Measurements from ENCODE around the gene GNG7.
"Not testable (repeated sequence)": the region's sequence is repeated elsewhere in the genome, so short reads cannot be mapped to it uniquely, and the experiment has no call there.

GNG7 gene

DNA sequence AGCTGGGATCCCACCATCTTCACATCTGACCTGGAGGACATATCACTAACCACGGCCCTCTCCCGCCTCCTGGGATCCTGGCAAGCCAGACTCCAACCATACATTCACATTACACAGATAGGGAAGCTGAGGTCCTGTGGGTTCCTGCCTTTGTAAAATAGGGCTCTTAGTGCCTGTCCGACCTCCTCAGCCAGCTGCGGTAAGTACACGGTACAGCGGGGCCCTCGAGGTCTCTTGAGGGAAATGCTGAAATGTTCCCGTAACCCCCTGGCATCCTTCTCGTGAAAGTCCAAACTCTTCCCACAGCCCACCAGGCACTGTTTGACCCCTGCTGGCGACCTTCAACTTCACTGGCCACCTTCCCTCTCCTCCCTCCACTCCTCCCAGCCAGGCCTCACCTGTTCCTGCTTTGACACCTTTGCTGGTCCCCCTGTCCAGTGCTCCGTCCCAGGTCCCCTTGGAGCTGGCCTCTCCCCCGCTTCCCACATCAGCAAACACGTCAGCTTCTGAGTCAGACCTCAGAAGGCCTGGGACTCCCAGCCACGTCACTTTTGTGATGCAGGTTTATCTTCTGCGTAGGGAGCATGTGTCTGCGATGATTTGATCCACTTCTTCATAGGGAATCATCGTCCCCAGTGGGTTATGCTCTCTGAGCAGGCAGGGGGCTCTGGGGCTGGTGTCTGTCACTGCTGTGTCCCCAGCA is 8.8 kb upstream of the GNG7 start:
- DNase-seq: no peak

DNA sequence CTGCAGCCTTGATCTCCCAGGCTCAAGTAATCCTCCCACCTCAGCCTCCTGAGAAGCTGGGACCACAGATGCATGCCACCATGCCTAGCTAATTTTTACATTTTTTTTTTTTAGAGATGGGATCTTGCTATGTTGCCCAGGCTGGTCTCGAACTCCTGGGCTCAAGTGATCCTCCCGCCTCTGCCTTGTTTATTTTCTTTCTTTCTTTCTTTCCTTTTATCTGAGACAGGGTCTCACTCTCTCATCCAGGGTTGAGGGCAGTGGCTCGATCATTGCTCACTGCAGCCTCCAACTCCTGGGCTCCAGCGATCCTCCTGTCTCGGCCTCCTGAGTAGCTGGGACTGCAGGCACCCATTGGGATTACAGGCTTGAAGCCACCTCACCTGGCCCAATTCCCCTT is 3.8 kb upstream of the GNG7 start:
- no peak for DNase-seq

DNA sequence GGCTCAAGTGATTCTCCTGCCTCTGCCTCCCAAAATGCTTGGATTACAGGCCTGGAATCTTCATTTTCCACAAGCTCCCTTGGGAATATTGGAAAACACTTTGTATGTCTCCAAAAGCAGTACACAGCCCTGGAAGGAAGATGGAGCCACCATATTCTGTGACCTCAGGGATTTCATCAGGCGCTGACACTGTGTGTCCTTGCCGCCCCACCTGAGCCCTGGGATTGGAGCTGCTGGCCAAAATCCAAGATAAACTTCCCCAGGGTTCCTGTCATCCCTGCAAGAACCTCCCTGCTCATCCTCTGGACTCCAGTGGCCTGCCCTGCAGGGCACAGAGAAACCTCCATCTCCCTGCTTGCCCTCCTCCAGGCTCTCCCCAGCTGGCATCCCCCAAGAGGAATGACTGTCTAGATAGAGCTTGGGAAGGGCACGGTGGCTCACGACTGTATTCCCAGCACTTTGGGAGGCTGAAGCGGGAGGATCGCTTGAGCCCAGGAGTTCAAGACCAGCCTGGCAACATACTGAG is 1.3 kb upstream of the GNG7 start:
- DNase-seq: no peak

DNA sequence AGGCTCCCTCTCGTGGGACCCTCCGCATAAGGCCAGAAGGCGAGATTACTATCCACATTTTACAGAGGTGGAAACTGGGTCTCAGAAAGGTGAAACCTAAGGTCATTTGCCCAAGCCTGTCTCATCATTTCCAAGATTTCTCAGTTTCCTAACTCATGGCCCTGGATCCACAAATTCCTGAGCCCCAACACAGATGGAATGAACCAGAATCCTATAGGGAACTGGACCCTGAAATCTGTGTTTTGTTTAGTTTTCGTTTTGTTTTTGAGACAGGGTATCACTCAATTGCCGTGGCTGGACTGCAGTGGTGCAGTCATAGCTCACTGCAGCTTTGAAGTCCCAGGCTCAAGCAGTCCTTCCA is 563 bp upstream of the GNG7 start:
- DNase-seq: no peak

DNA sequence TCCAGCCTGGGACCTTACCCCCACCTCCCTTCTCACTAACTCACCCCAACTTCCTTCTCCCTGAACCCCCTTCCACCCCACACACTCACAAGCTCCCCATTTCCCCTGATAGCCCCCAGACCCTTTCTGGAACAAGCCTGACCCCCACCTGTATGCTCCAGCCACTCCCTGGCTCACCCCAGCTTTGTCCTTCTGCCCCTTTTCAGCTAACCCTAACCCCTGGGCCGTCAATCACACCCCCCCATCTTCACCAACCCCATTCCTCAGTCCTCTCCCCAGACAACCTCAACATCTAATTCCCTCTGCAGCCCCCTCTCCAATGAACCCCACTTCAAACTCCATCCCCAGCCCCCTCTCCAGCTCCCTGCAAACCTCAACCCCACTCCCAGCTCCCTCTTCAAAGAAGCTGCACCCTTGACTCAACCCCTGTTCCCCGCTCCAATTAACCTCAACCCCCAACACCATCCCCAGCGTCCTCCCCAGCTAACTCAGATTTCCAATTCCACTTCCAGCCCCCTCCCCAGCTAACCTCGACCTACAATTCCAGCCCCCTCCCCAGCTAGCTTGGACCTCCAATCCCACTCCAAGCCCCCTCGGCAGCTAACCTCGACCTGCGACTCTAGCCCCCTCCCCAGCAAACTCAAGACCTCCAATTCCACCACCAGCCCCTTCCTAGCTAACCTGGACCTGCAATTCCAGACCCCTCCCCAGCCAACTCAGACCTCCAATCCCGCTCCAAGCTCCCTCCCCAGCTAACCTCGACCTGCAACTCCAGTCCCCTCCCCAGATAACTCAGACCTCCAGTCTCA is 929 bp downstream of the GNG7 start:
- DNase-seq: no peak

DNA sequence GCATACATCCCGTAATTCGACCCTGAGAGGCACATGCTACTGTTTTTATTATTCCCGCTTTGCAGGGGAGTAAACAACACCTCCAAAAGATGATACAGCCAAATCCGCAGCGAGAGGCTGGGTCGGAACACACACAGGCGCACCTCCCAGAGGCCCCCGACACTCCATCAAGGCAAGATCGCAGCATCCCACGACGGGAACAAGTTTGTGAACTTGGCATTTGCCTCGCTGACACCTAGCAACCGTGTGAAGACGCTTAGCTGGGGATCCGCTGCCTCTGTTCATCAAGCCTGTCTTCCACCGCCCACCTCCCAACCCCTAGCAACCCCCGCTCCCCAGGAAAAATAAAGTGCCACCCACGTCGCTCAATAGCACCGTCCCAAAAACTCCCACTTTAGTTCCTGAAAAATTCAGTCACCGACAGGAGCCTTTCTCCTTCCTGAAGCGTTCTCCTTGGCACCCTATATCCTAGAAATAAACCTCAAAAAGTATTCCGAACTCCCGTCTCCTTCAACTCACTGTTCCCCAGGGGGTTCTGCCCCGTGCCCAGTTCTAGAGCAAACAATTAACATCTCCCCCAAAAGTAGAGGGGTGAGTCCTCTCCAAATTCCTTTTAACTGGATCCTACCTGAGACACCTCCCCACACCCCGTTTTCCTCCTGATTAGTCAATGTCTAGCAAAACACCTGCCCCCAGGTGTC is 1.7 kb downstream of the GNG7 start:
- no peak for DNase-seq

DNA sequence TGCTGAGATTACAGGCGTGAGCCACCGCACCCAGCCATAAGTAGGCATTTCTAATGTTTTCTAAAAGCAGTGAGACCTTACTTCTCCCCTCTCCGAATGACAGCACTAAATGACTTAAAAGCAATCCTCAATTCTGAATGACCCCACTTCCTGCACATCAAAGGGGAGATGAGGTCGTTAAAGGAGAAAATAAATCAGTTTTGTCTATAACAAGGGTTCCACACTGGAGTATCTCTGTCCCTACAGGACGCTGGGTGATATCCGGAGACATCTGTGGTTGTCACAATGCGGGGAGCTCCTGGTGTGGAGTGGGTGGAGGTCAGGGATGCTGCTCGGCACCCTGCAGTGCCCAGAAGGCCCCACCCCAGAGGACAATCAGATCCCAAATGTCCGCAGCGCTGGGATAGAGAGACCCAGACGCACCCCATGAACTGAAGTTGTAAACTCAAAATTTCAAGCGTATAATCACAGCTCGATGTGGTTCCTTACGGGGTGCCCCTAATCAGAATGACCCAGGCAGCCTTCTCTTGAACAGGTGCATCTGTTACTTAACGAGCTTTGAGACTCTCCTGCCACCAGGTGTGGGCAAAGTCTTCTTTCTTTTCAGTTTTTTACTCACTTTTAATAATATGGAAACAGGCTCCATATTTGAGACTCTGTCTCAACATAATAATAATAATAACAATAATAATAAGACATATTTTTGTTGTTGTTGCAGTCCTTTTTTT is 2.9 kb downstream of the GNG7 start:
- no peak for DNase-seq

DNA sequence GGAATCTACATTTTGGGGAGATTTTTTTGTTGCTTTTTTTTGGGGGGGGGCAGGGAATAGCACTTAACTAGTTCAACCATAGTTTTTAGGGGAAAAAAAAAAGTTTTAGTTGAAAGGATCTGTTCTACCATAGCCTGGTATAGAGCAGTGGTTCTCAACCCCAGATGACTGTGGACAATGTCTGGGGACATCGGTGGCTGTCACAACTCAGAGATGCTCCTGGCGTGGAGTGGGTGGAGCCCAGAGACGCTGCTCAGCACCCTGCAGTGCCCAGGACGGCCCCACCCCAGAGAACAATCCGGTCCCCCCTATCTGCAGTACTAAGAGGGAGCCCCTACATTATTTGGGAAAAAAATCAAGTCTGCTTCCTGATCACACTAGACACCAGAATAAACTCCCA is 8.3 kb downstream of the GNG7 start:
- no peak for DNase-seq

DNA sequence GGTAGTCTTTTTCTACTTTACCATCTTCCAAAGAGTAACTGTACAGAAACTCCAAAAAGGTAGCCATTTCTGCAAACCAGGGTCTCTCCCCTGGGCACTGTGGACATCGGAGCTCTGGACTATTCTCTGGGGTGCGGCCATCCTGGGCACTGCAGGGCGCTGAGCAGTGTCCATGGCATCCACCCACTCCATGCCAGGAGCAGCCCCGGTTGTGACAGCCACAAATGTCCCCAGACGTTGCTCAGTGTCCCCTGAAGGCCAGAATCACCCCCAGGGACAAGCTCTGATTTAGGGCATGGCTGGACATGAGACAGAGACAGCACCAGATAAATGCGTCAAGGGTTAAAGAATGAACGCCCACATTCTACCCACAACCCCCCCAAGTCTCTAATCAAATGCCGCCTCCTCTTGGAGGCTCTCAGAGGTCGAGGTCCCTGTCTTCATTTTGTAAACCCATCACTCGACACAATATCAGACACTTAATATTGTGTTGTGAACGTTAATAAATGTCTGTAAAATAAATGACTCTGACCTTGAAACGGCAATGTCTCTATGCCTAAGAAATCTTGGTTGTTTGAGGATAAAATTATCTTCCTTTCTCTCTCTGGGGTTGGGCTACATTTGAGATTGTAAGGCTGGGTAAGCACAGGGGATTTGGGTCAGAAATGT is 8.9 kb downstream of the GNG7 start:
- DNase-seq: no peak

DNA sequence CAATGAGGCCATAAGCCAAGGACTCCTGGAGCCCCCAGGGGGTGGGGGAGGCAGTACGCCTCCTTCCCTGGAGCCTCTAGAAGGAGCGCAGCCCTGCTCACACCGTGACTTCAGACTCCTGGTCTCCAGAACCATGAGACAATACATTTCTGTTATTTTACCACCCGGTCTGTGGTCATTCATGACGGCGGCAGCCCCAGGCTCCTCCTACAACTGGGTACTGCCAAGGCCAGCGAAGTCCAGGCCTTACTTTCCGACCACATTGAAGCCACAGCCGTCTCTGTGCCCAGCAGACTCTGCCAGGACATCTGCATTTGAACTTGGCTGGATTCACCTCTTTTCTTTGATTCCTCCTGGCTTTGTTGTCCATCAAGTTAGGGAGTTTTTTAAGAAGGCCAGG is 10.5 kb downstream of the GNG7 start:
- DNase-seq: no peak

DNA sequence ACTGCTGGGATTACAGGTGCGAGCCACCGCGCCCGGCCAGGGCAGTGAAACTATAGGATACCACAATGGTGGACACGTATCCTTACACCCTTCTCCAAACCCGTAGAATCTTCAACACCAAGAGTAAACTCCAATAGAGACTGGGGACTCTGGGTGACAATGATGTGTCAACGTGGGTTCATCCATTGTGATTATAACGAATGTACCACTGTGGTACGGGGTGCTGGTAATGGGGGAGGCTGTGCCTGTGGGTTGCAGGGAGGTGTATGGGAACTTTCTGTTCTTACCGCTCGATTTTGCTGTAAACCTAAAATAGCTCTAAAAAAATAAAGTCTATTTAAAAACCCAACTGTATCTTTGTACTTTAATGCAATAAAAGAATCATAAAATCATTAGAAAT is 11.6 kb downstream of the GNG7 start:
- no peak for DNase-seq

DNA sequence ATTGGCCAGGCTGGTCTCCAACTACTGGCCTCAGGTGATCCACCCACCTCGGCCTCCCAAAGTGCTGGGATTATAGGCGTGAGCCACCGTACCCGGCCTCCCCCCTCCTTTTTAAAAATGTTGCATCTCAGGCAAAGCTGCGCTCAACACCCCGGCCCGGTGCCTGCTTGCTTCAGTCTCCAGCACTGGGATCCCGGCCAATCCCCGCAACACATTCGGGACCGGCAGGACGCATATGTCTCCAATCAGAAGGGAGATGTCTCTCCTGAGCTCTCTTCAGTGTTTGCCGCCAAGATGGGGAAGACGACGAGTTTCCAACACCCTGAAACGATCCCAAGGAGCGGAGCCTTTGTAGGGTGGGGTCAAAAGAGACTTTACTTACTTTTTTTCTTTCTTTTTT is 16.1 kb downstream of the GNG7 start:
- DNase-seq: no peak

DNA sequence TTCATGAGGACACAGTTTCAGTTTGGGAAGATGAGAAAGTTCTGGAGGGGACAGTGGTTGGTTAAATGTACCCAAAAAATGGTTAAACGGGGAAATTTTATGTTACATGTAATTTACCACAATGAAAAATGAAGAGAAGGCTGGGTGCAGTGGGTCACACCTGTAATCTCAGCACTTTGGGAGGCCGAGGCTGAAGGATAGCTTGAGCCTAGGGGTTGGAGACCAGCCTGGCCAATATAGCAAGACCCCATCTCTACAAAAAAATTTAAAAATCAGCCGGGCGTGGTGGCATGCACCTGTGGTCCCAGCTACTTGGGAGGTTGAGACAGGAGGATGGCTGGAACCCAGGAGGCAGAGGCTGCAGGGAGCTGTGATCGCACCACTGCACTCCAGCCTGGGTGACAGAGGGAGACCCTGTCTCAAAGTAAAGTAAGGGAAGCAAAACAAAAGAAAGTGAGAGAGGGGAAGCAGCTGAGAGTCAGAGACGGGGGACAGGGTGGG is 17.2 kb downstream of the GNG7 start:
- DNase-seq: no peak

DNA sequence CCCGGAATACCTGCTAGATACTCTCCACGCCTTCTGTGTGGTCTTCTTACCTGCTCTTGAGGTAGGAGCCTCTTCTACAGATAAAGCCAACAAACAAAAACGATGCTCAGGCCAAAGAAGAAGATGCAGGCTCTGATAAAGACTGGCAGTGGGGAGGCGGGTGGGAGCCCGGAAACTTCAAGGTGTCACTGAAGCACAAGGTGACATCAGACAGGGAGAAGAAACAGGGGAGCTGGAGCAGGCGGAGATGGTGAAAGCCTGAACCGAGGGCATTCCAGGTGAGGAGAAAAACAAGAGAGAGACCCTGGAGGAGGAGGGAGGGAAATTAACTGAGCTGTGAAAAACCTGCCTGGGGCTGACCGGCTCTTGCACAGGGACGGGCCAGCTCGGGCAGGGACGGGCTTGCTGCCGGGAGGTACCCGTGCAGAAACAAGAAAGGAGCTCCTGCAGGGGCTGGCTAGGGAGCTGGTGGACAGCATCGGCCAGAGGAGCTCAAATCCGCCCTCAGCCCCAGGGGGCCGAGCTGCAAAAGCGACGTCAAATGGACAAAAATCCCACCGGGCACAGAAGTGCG is 19.0 kb downstream of the GNG7 start:
- DNase-seq: no peak

DNA sequence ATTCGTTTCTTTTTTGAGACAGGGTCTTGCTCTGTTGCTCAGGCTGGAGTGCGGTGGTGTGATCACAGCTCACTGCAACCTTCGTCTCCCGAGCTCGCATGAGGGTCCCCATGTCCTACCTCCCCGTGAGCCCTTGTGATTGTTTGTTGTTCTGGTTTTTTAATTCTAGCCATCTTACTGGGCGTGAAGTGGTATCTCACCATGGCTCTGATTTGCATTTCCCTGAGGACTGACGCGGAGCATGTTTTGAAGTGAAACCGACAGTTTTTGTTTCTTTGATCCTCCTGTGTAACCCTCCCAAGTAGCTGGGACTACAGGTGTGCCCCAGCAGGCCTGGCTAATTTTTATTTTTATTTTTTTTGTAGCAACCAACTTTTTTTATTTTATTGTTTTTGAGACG is 21.7 kb downstream of the GNG7 start:
- no peak for DNase-seq

DNA sequence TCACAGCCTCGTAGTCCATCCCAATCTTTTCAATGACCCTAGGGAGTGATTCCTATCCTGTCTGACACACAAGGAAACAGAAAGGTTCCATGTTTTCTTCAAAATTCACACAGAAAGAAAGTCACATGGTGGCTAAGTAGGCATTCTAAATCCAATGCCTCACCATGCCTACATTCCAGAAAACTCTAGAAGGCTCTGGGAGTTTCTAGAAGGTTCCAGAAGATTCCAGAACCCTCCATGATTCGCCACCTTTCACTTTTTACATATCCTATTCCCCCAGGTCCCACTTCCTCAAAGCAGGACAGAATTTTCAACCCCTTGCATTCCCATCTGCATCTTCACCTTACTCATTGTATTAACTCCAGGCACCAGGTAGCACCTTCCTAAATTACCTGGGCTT is 23.1 kb downstream of the GNG7 start:
- DNase-seq: no peak

DNA sequence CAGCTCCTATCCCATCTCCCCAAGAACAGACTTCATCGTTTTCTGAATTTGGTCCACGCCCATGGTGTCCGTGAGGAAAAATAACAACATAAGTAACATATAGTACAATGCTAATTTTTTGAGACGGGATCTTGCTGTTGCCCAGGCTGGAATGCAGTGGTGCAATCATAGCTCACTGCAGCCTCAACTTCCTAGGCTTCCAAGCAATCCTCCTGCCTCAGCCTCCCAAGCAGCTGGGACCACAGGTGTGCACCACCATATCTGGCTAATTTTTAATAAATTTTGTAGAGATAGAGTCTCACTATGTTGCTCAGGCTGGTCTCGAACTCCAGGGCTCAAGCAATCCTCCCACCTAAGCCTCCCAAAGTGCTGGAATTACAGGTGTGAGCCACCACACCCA is 23.5 kb downstream of the GNG7 start:
- DNase-seq: not testable (repeated sequence)

DNA sequence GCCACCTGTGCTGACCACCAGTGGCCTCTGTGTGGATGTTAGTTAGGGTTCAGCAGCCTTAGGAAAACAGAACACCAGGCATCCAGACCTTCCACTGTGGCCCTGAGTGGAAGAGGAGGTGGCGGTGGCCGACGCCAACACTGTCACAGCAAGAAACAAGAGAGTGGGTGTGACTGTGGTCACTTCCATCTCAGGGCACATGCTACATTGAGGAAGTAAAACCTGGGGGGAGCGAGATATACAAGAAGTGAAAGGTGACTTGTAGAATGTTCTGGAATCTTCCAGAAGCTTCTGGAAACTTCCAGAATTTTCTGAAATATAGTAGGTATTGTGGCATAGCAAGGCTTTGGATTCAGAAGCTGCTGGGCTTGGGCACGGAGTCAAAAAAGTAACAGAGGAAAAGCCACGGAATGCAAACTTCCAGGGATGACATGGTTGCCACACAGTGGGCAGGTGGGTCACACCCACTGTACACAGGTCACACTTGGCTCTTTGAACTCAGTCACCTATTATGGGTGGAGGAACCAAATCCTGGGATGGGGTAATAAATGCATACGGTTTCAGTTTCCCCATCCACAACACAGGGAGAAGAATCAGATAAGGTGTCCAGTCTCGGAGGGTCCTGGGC is 24.3 kb downstream of the GNG7 start:
- DNase-seq: no peak

DNA sequence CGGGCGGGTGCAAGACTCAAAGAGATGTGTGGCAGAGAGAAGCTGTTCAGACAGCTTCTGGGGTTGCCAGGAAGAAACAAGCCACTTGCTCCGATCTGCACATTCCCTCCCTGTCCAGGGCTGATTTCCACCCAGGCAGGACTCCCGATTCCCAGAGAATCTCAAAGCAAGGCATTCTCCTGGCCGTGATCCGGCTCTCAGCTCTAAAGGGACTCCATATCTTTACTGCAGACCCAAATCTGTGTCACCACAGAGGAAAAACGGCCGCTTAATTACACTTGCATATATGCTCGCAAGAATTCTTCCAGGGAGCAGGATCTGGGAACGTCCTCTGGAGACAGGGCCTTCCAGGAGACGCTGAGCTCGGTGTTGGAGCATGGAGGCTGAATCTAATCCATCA is 25.7 kb downstream of the GNG7 start:
- no peak for DNase-seq

DNA sequence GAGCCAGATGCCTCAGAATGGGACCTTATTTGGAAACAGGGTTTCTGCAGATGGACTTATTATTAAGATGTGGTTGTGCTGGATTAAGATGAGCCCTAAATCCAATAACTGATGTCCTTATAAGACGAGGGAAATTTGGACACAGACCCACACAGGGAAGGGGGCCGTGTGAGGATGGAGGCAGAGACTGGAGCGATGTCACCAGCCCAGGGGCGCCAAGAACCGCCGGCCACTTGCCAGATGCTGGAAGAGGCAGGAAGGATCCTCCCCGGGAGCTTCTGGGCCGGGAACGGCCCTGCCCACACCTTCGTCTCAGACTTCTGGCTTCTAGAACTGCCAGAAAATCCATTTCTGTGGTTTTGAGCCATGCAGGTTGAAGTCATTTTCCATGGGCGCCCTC is 26.6 kb downstream of the GNG7 start:
- no peak for DNase-seq

DNA sequence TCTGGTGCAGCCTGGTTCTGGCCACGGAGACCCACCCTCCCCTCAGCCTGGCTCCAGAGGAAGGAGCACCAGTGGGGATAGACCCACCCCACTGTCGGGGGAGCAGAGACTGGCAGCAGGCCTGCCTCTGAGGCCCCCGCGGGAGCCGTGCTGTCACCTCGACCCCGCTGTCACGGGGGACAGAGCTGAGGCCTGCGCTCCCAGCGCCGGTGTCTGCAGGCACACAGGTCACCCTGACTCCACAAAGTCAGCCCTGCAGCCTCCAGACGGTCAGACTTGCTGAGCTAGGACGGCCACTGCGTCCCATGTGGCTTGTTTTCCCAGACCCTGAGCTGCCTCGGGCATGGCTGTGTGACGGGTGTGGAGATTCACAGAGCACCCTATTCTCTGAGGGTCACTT is 32.3 kb downstream of the GNG7 start:
- no peak for DNase-seq

Measured in KG1 (cell line).